Left lung (tissue), 10 donors: ENCODE results near the gene SNX30. TPM values are rescaled to one million over a fixed set of nuclear protein-coding genes. Genes with fewer than 3 reads are reported as not detected.
A peak's percentile ranks its signal among the peaks of the same experiment; 100 is the strongest.

Experiments
- ATAC-seq: fragments of 200-7000 bp; cut with Tn5 transposase; one replicate; pipeline ENCODE4 v1.9.1; 2020; ENCODE audit warnings: moderate library complexity
- DNase-seq, 4 donors: peaks; one replicate each; pipeline ENCODE4 v3.0.0-alpha.2; 2013 to 2020
- H3K27ac ChIP-seq, 2 donors: fragments of 200-600 bp; sonication (generic) in 1 of 2; one replicate each; pipeline versions ENCODE4 v1.5.0 to v1.8.0; 2020 to 2021
- H3K27me3 ChIP-seq, 2 donors: fragments of 200-600 bp; sonication (generic) in 1 of 2; one replicate each; pipeline versions ENCODE4 v1.5.0 to v1.8.0; 2020 to 2021
- H3K36me3 ChIP-seq, 2 donors: fragments of 200-600 bp; sonication (generic) in 1 of 2; one replicate each; pipeline versions ENCODE4 v1.5.0 to v1.8.0; 2020 to 2021
- H3K4me1 ChIP-seq, 2 donors: fragments of 200-600 bp; one replicate each; pipeline ENCODE4 v1.8.0; 2021
- H3K4me3 ChIP-seq, 2 donors: fragments of 200-600 bp; sonication (generic) in 1 of 2; one replicate each; pipeline versions ENCODE4 v1.5.0 to v1.8.0; 2020 to 2021; ENCODE audit warnings: mild to moderate bottlenecking in 1 of 2
- H3K9me3 ChIP-seq, 2 donors: fragments of 200-600 bp; sonication (generic) in 1 of 2; one replicate each; pipeline versions ENCODE4 v1.5.0 to v1.8.0; 2020 to 2021
- intact Hi-C, 2 donors: fragments of 100-400 bp; cut with DNase I; formaldehyde crosslinking; loops; one replicate each; pipeline versions ENCODE4 v1.11.2 to v1.14.2; 2022
- polyA plus RNA-seq, 6 donors: library from polyadenylated mRNA; unstranded; fragments of 120-200 nt; gene quantifications; one replicate each; pipeline ENCODE4 v1.2.1, GENCODE V29; 2013; ENCODE audit not compliant: insufficient read length in 6 of 6
- total RNA-seq, 2 donors: library from RNA; stranded (reverse); fragmentation: NEBNext Ultra II Directional; extraction: Animal tissue kit (Norgen Biotek cat#: 25700); gene quantifications; one replicate each; pipeline ENCODE4 v1.2.1, GENCODE V29; 2021
- TF ChIP-seq, protein P1 (sequence below), 2 donors: fragments of 200-600 bp; sonication (generic) in 1 of 2; IDR thresholded peaks; one replicate each; pipeline versions ENCODE4 v1.5.0 to v1.8.0; 2021; ENCODE audit warnings: antibody characterized with exemption in 2 of 2
- donor health status: DM: no; HTN: yes; CAD: no.
- donor health status: DM: no; HTN: no; CAD: no.

SNX30 gene
- total and polyA plus RNA-seq, 8 donors, result 22.4 to 69.4 (median 34.6) TPM

GRCh38 chr9:112831969-112832368 is 81.4 kb downstream of the SNX30 start:
- peaks cover 0 to 8% of the 10 kb centered on the region in 2 donors for H3K36me3 ChIP-seq
- H3K9me3 ChIP-seq, result no peaks in the 10 kb centered on the region
- intact Hi-C loops, result no loop called here
- no peaks in the 10 kb centered on the region for H3K27me3 ChIP-seq
- peak overlapping the region; percentile 75 to 81 for H3K27ac ChIP-seq
- no peak for ATAC-seq
- TF ChIP-seq, protein P1, sequence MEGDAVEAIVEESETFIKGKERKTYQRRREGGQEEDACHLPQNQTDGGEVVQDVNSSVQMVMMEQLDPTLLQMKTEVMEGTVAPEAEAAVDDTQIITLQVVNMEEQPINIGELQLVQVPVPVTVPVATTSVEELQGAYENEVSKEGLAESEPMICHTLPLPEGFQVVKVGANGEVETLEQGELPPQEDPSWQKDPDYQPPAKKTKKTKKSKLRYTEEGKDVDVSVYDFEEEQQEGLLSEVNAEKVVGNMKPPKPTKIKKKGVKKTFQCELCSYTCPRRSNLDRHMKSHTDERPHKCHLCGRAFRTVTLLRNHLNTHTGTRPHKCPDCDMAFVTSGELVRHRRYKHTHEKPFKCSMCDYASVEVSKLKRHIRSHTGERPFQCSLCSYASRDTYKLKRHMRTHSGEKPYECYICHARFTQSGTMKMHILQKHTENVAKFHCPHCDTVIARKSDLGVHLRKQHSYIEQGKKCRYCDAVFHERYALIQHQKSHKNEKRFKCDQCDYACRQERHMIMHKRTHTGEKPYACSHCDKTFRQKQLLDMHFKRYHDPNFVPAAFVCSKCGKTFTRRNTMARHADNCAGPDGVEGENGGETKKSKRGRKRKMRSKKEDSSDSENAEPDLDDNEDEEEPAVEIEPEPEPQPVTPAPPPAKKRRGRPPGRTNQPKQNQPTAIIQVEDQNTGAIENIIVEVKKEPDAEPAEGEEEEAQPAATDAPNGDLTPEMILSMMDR (IDR thresholded peaks at IDR 0.05), result no peak
- H3K4me3 ChIP-seq, result no peak overlapping the region
- no peak for DNase-seq
- H3K4me1 ChIP-seq, result peaks cover 12 to 13% of the 10 kb centered on the region in 2 donors

DNA sequence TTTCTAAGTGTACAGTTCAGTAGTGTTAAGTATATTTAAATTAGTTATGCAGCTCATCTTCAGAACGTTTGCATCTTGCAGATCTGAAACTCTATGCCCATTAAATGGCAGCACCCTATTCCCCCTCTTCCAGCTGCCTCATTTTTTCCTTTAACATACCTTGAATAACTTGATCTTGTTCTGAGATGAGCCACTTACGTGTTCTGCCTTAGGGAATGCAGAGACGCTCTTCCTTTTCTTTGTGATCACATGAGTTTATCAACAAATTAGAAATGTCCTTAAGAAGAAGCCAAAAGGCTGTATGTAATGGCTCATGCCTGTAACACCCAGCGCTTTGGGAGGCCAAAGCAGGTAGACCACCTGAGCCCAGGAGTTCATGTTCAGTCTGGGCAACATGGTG is 82.5 kb downstream of the SNX30 start:
- Histone ChIP-seq H3K9me3 (no peaks in the 10 kb centered on the region), H3K27me3 (no peaks in the 10 kb centered on the region), H3K27ac (no peak overlapping the region), H3K4me3 (no peak overlapping the region), H3K36me3 (peaks cover 0 to 11% of the 10 kb centered on the region in 2 donors), H3K4me1 (peaks cover 12 to 13% of the 10 kb centered on the region in 2 donors)
- ATAC-seq, result no peak
- intact Hi-C loops, result no loop called here
- TF ChIP-seq, protein P1 (IDR thresholded peaks at IDR 0.05), result no peak
- no peak for DNase-seq

DNA sequence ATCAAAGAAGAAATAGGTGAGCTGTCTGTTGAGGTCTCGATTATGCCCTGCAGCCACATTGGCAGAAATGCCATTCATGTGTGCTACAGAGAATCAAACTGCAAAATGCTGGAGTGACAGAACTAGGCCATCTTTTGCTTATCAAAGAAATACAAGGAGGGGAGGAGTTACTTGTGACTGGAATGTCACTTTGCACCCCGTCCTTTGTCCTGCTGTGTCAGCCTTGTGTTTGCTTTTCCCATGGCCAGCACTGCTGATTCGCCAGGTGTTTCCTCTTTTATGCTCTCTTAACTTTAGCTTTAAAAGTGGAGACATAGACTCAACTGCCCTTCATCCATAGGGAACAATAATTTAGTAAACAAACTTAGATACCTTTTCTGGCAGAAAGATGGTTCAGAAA is 85.8 kb downstream of the SNX30 start:
- peaks cover 8 to 12% of the 10 kb centered on the region in 2 donors for H3K4me1 ChIP-seq
- ATAC-seq (peak; percentile 8), DNase-seq (no peak)
- intact Hi-C loops, result no loop called here
- H3K36me3 ChIP-seq, result peaks cover 0 to 42% of the 10 kb centered on the region in 2 donors
- no peak overlapping the region for H3K4me3 ChIP-seq
- TF ChIP-seq, protein P1 (IDR thresholded peaks at IDR 0.05), result no peak
- no peak overlapping the region for H3K27ac ChIP-seq
- H3K27me3 ChIP-seq, result no peaks in the 10 kb centered on the region
- H3K9me3 ChIP-seq, result no peaks in the 10 kb centered on the region

- Histone ChIP-seq H3K4me3 (no peak overlapping the region), H3K27ac (peak overlapping the region in 1 of 2 donors; percentile 22), H3K27me3 (no peaks in the 10 kb centered on the region), H3K36me3 (peaks cover 0 to 48% of the 10 kb centered on the region in 2 donors), H3K4me1 (peaks cover 5% of the 10 kb centered on the region in 2 donors), H3K9me3 (no peaks in the 10 kb centered on the region)
- ATAC-seq (peak; percentile 78), DNase-seq (no peak)
- intact Hi-C loops, result no loop called here
- TF ChIP-seq, protein P1 (IDR thresholded peaks at IDR 0.05), result no peak
Measured at GRCh38 chr9:112838342-112838741, 87.8 kb downstream of the SNX30 start.

GRCh38 chr9:112839331-112839730 is 88.8 kb downstream of the SNX30 start:
- no peak for DNase-seq
- H3K27me3 ChIP-seq, result no peaks in the 10 kb centered on the region
- H3K4me3 ChIP-seq, result no peak overlapping the region
- peaks cover 0 to 48% of the 10 kb centered on the region in 2 donors for H3K36me3 ChIP-seq
- H3K9me3 ChIP-seq, result no peaks in the 10 kb centered on the region
- ATAC-seq, result peak; percentile 6
- intact Hi-C loops, result no loop called here
- peak overlapping the region in 1 of 2 donors; percentile 22 for H3K27ac ChIP-seq
- H3K4me1 ChIP-seq, result peaks cover 5 to 11% of the 10 kb centered on the region in 2 donors
- TF ChIP-seq, protein P1 (IDR thresholded peaks at IDR 0.05), result no peak
